NK-92 (cell line): ENCODE measurements around the gene ERH.
A peak's percentile ranks its signal among the peaks of the same experiment; 100 is the strongest.
"Not testable (repeated sequence)": the region's sequence is repeated elsewhere in the genome, so short reads cannot be mapped to it uniquely, and the experiment has no call there.

Source experiments
- DNase-seq: peaks from one replicate; lab custom pipeline; 2025; ENCODE audit not compliant: unreplicated experiment; lab: John Stamatoyannopoulos, UW

ERH gene

GRCh38 chr14:69398053-69398817, at the start of gene ERH, which contains the start of gene SLC39A9:
Gene ERH, minus strand, starts transcription at chr14:69398299. Its CDS starts 66 bp downstream, at chr14:69398233.
Gene SLC39A9, plus strand, starts transcription at chr14:69398692. Its CDS starts 678 bp downstream, at chr14:69399370.
- peak; percentile 76 for DNase-seq

GRCh38 chr14:69443296-69443805, 45.3 kb upstream of the ERH start:
- no peak for DNase-seq

- no peak for DNase-seq
These were observed 43.8 kb upstream of the ERH start for GRCh38 chr14:69441948-69442347.

- no peak for DNase-seq
These were observed 41.6 kb upstream of the ERH start for GRCh38 chr14:69439521-69440270.

- DNase-seq, result no peak
These were observed 34.3 kb upstream of the ERH start for GRCh38 chr14:69432364-69432763.

GRCh38 chr14:69430306-69430939, 32.3 kb upstream of the ERH start:
- DNase-seq, result no peak

- DNase-seq, result no peak
These were observed 31.5 kb upstream of the ERH start for GRCh38 chr14:69429643-69430042.

- DNase-seq, result no peak
These were observed 30.3 kb upstream of the ERH start for GRCh38 chr14:69428289-69428998.

GRCh38 chr14:69427596-69427995, 29.5 kb upstream of the ERH start:
- DNase-seq, result no peak

- DNase-seq, result no peak
These were observed 26.2 kb upstream of the ERH start for GRCh38 chr14:69424149-69424923.

- no peak for DNase-seq
These were observed 25.2 kb upstream of the ERH start for GRCh38 chr14:69423279-69423678.

- not testable (repeated sequence) for DNase-seq
These were observed 18.0 kb upstream of the ERH start for GRCh38 chr14:69416087-69416486.

- DNase-seq, result no peak
These were observed 15.4 kb upstream of the ERH start for GRCh38 chr14:69413483-69413882.

- no peak for DNase-seq
These were observed 10.3 kb upstream of the ERH start for GRCh38 chr14:69408331-69408960.

- no peak for DNase-seq
These were observed 7.7 kb upstream of the ERH start for GRCh38 chr14:69405762-69406161.

GRCh38 chr14:69404883-69405282, 6.8 kb upstream of the ERH start:
- DNase-seq, result no peak

- DNase-seq, result no peak
These were observed 6.4 kb upstream of the ERH start for GRCh38 chr14:69404478-69404877.

GRCh38 chr14:69401841-69402240, 3.7 kb upstream of the ERH start:
- no peak for DNase-seq

GRCh38 chr14:69400154-69400553, 2.1 kb upstream of the ERH start:
- DNase-seq, result no peak

GRCh38 chr14:69399750-69400149, 1.7 kb upstream of the ERH start:
- no peak for DNase-seq
